ELR (cell line): Measurements from ENCODE around the gene OLFML2B.

Source experiments
- DNase-seq: peaks from one replicate; pipeline ENCODE4 v3.0.0-alpha.2; 2015; ENCODE audit warnings: low read depth

Gene OLFML2B

GRCh38 chr1:162006081-162006480, 17.6 kb downstream of the OLFML2B start:
- DNase-seq: no peak

DNA sequence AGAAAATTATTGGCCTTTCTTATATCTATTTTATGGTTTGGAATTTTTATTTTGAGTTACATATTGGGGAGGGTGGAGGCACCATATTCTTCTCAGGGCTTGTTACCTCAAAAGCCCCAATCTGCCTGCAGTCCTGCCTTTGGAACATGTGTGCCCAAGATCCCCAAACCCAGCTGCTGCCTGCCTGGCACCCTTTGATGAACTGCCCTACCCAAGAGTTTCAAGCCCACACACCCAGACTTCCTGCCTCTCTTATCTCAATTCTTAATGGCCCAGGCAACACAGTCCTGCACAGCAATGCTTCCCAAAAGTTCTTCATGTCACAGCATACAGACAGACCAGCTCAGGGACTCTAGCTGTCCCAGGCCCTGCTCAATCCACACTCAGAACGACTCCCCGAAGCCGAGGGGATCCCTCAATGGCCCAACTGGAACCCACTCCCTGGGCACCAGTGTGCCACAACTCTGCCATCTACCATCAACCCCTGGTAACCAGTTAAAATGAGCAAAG, 19.2 kb downstream of the OLFML2B start:
- no peak for DNase-seq

GRCh38 chr1:162003830-162004215, 19.8 kb downstream of the OLFML2B start:
- peak; percentile 96 for DNase-seq

- DNase-seq: peak; percentile 98
Measured at GRCh38 chr1:162003061-162003829, 20.4 kb downstream of the OLFML2B start.

GRCh38 chr1:162000053-162000420, 23.6 kb downstream of the OLFML2B start:
- no peak for DNase-seq

GRCh38 chr1:161999301-162000052, 24.2 kb downstream of the OLFML2B start:
- DNase-seq: peak; percentile 14

- peak; percentile 86 for DNase-seq
Measured at GRCh38 chr1:161998811-161999210, 24.9 kb downstream of the OLFML2B start.

DNA sequence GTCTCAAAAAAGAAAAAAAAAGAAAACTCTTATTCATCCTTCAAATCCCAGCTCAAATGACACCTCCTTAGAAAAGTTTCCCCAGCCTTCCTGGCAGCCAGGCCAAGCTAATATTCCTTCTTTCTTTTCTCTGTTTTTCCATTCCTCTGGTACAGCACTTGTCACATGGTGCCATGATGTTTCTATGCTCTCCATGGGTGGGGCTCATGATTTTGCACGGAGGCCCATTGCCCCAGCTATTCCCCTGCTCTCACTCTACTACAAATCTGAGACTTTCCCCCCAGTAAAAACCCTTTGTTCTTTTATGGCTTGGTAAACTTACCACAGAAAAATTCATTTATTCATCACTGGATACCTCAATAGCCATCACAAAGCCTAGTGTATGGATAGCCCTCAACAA, 26.5 kb downstream of the OLFML2B start:
- DNase-seq: no peak

DNA sequence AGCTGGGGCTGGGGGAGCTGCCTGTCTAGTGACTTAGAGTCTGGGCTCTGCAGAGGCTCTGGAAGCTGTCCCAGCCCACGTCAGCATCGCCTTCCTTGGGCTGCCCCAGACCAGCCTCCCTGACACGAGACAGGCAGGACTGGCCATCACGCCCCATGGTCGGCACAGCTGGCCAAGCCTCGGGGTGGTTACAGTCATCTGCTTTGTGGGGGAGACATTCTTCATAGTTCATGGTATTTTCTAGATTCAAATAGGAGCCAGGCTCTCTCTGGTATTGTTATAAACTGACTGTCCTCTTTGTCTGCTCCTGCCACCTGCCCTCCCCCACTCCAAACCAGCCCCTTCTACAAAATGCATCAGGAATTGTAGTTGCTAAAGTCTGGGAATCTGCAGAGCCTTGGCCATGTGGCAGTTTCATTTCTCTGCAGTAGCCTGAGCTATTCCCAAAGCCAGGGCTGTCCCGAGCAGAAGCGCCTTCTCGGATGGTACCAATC, 29.4 kb downstream of the OLFML2B start:
- peak; percentile 30 for DNase-seq

DNA sequence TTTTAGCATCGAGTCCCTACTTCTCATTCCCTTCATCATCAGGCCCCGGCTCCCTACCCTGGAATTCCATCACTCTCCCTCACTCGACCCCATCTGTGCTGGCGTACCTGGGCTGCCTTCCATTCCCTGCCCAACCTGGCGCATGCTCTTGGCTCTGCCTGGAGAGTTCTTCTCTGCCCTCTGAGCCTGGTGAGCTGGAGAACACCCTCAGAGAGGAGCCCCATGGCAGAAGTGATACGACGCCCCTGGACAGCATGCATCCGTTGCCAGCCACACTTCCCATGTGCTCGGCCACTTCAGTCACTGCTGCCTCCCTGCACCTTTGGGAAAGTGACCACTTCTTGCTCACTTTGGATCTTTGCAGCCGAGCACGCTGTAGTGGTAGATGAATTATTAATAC, 30.1 kb downstream of the OLFML2B start:
- no peak for DNase-seq

GRCh38 chr1:161989786-161990185, 33.9 kb downstream of the OLFML2B start:
- DNase-seq: no peak

GRCh38 chr1:161989108-161989507, 34.6 kb downstream of the OLFML2B start:
- DNase-seq: peak; percentile 71

GRCh38 chr1:161988413-161988812, 35.3 kb downstream of the OLFML2B start:
- DNase-seq: no peak

DNA sequence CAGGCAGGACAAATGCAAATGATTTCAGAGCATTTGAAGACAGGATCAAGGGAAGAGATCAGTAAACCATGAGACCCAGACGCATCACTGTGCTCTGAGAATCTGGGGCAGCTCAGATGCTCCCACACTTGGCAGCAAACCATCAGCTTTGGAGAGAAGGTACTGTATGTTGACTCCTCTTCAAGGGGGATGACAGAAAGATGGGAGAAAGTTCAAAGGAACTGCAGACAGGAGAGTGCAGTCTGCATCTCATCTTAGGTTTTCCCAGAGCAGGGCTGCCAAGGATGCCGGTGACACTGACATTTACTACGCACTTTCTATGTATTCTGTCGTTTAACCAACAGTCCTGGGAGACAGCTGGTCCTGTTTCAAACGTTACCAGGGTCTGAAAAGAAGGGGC, 35.8 kb downstream of the OLFML2B start:
- DNase-seq: no peak

DNA sequence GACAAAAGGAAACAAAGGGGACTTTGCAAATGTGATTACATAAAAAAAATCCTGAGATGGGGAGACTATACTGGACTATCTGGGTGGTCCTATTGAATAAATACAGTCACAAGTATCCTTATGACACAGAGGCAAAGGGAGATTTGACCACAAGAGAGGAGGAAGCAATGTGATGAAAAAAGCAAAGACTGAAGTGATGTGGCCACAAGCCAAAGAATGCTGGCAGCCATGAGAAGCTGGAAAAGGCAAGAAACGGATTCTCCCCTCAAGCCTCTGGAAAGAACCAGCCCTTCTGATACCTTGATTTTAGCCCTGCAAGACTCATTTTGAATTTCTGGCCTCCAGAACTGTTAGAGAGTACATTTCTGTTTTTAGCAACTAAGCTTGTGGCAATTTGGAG, 36.4 kb downstream of the OLFML2B start:
- DNase-seq: no peak

GRCh38 chr1:161986328-161986727, 37.3 kb downstream of the OLFML2B start:
- DNase-seq: no peak

GRCh38 chr1:161985301-161985822, 38.3 kb downstream of the OLFML2B start:
- DNase-seq: no peak

- no peak for DNase-seq
Measured at GRCh38 chr1:161983725-161984124, 39.9 kb downstream of the OLFML2B start.

- DNase-seq: no peak
Measured at GRCh38 chr1:161982917-161983316, 40.8 kb downstream of the OLFML2B start.

GRCh38 chr1:161982507-161982895, 41.2 kb downstream of the OLFML2B start:
- no peak for DNase-seq

- DNase-seq: no peak
Measured at GRCh38 chr1:161981735-161982506, 41.7 kb downstream of the OLFML2B start.

DNA sequence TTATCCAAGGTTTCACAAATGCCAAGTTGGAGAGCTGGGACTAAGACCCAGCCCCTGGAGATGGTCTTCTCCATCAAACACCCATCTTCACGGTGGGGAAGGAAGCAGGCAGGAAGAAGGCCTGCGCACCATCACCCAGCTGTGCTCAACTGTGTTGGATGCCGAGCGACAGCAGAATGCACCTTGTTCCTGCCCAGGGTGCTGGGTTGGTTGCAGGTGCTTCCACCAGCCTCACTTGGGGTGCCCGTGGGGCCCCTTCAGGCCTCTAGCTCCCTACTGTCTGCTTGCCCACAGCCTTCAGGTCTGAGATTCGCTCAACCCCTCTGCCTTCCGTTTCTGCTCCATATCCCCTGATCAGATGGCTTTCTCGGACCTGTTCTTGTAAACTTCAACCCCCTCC, 42.5 kb downstream of the OLFML2B start:
- no peak for DNase-seq
